ENCODE measurements around the gene DNASE1L2.

DNASE1L2 gene

DNA sequence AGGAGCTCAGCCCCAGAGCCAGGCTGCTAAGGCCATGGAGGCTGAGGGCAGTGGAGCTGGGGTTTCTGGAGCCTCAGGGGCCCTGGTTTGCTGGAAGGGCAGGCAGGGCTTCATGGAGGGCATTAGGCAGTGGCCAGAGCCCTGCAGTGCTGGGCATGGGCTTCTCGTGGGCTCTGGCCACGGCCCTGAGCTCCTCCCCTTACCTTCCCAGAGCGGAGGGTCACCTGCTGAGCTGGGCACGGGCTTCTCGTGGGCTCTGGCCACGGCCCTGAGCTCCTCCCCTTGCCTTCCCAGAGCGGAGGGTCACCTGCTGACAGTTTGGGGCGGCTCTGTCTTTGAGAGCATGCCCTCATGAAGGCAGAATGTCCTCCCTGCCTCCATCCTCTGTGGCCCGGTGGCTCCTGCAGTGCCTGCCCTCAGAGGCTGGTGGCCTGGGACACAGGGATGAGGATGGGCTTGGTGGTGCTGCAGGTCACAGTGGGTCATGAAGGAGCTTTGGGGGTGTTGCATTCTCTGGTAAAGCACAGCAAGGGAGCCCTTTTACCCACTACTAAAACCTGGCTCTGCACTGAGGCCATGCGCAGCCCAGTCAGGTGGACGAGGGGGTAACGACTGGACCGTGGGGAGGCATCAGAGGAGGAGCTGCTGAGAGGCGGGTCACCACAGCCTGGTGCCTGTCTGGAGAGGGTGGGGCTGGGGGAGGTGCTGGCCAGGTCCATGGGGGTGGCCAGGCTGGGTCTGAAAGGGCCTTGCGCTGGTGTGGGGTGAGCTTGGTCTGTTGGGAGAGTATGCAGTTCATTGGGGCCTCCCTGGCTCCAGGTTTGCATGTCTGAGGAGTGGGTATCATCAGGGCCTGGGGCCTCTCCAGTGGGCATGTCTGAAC lies 34.6 kb downstream of the DNASE1L2 start:
- no peak for DNase-seq (ENCODE audit: low read depth)

DNA sequence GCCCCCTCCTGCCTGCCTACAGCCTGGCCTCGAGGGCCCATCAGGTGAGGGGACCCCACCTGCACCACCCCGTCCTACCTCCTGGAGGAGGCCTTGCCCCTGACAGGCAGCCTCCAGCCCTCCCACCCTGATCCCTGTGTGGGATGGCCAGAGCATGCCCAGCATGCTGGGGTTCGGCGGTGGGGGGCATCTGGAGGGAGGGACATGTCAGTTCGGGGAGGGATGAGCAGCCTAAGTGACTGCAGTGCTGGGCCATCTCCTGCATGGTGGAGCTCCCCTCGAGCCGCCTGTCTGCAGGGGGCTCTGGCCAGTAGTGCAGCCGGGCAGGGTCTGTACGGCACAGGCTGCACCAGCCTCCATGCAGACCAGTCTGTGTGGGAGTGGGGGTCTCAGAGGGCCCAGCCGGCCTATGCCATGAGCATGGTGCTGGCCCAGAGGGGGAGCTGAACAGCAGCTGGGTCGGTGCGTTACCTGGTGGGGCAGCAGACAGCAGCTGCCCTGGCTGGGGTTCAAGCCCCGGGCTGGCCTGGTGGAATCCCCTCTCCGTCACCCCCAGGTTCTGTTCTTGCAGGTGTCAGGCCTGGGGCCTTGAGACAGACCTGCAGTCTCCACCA lies 35.7 kb downstream of the DNASE1L2 start:
- no peak for DNase-seq (ENCODE audit: low read depth)

DNA sequence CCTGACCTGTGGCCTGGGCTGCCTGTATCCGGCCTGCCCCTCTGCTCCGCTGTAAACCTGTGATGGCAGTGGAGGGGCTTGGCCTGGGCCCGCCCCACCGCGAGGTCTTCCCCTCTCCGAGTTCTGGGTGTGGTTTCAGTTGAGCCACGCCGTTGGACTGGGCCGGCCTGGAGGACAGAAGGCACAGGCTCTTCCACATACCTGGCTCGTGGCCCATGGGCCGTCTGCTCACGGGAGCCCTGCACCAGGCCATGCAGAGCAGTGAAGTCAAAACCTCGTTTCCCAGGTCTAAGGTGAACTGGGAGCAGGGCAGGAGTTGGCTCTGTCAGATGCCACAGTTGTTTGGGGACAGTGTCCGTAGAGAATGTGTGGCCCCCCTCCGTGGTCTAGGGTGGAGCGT lies 37.2 kb downstream of the DNASE1L2 start:
- no peak for DNase-seq (ENCODE audit: low read depth)

DNA sequence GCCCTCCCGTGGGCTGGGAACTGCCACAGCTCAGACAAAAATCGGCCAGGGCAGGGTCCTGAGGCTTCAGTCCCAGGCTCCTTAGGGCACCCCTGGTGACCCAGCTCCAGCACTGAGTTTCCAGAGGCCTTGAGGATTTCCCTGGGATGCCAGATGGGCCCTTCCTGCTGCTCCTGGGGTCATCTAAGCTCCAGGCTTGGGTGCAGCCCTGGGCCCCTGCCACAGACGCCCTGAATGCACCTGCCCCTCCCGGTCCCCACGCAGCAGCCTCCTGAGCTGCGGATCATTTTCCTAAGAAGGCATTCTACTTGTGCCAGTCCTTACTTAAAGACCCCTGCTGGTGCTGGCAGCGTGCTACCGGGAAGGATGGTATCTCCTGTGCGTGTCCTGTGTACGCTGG lies 37.7 kb downstream of the DNASE1L2 start:
- DNase-seq (ENCODE audit: low read depth), result no peak

DNA sequence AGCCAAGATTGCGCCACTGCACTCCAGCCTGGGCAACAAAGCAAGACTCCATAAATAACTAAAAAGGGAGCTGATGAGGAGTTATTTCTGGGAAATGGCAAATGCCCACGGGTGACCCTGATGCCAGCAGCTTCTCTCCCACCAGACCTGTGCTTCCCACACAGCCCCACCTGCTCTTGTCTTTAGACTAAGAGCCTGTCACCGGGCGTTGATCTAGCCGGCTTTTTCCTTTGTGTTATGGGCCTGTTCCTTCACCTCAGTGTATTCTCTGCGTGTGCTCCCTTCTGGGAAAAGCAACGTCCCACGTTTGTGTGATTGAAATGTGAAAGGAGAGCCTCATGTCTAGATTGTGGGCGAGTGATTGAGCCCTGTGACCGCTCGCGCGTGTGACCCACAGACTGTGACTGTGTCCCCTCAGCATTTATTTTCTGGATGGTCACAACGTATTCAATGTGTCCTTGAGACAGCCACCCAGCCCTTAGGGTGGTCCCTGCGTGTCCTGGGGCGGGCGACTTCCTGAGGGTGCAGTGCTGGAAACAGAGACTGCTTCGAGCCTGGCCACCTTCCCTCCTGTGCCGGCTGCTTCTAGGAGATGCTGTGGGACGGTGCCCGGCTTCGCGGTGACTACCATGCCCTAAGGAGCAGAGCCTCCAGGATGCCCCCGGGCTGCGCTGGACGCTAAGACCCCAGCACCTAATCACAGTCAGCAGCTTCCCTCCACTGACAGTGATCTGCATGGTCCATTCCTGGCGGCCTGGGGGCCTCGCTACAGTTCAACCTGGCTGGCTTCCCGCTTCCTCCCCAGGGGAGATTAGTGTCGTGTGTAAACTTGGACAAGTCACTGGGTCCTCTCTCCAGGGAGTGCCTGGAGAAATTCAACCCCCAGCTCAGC lies 39.5 kb downstream of the DNASE1L2 start:
- DNase-seq (ENCODE audit: low read depth), result no peak

DNA sequence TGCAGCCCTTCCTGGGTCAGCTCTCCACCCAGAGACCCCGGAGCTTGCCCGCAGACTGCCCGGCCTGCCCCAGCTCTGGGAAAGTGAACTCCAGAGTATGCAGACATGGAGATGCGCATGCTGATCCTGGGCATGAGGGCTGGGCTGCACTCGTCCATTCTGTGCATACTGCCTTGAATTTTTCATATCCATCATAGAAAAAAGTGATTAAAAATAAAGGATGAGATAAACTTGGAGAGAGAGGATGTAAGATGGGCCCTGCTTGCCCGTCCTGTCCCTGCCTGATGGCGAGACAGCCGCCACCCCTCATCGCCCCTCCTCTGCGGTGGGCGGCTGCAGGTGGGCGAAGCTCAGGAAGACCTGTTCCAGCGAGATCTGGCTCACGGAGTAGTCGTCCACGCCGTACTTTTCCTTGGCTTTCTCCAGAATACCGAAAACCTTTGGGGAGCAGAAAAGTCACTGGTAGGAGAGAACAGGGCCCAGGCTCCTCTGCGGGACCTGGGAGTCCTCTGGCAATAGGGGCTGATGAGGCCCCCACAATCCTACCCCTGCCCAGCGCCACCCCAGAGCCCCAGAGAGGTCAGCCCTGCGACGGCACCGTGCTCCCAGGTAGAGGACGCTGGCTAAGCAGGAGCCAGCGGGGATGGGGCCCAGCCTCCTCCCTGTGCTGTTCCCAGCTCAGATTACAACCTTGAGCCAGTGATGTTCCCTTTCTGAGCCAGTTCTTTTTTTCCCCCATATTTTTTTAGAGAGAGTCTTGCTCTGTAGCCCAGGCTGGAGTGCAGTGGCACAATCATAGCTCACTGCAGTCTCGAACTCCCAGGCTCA lies 40.3 kb downstream of the DNASE1L2 start:
- DNase-seq (ENCODE audit: low read depth), result no peak

DNA sequence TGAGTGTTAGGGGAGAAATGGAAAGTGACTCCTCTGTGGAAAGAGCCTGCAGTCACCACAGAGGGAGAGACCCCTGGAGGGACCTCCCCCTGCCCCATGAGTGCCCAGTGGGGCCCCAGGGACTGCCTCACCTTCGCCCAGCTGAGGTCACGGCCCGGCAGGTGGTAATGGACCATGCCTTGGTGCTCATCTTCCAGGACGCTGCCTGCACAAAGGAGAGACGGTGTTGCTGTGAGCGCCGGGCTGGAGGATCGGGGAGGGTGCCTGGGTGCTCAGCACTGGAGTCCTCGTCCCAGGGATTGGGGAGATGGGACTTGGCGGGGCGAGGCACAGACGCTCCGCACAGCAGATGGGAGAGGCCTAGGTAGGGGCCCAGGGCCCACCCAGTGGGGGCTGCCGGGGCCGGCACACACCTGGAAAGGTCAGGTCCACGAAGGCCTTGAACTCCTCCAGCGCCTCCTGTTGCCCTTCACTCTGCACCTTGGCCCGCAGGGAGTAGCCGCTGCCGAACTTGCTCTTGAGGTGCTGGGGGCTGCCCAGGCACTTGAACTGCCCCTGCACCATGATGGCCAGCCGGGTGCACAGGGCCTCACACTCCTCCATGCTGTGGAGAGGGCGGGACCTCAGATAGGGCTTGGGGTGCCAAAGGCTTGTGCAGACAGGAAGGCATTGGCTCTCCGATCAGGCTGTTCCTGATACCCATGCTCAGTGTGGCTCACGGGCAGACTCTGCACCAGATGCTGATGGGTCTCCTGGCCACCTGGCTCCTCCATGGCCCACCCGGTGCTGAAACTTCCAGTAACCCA lies 41.4 kb downstream of the DNASE1L2 start:
- no peak for DNase-seq (ENCODE audit: low read depth)

DNA sequence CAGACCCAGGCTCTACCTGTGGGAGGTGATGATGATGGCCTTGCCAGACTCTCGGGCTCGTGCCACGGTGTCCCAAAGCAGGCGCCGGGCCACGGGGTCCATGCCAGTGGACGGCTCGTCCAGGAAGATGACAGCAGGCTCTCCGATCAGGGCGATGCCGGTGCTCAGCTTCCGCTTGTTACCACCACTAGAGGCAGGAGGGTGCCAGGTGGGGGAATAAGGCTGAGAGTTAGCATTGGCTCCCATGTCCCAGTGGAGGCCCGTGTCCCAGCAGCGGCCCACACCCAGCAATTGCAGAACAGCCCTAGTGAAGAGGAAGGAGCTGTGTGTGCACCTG lies 42.0 kb downstream of the DNASE1L2 start:
- no peak for DNase-seq (ENCODE audit: low read depth)

DNA sequence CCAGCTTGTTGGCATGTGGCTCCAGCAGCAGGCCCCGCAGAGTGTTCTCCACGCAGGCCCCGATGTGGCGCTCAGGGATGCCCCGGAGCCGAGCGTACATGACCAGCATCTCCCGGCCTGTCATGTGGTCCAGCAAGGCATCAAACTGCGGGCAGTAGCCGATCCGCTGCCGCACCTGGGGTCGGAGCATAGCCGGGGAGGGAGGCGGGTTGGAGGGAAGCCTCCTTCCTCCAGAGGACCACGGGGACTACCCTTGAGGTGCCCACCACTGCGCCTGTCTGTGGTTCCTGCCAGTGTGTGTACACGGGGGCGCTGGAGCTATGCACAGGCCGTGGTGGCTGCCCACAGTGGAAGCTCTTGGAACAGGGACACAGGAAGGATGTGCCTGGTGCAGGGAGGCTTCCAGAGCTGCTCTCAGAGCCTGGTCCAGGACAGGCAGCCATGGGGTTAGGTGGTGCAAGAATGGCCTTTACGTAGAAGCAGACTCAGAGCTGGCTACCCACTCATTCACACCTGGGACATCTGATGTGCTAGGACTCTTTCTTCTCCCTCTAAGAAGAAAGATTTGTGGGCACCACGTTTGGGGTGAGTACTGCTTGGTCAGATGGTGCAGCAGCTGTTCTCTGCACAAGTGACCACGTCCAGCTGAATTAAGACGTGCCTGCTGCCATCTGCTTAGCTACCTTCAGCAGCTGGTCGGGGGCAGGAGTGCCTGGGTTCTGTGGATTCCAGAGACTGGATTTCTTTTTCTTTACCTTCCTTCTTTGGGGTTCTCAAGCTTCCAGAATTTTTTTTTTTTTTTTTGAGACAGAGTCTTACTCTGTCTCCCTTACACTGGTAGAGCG lies 42.9 kb downstream of the DNASE1L2 start:
- no peak for DNase-seq (ENCODE audit: low read depth)

DNA sequence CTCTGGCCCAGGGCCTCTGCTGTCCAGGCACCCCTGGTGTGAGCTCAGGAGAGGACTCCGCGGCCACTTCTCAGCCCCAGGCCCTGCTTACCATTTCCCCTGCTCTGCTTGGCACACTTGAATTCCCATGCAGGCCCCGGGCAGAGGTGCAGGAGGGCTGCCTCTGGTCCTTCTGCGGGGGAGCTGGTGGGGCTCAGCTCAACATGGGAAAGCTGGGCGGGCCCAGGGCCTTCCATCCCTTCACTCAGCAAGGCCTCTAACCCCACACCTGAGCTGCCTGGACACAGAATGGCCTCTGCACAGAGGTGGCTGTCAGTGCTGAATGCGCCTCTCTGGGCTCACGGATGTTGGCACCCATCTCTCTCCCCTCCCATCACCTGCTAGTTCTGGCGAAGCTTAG lies 44.2 kb downstream of the DNASE1L2 start:
- no peak for DNase-seq (ENCODE audit: low read depth)

DNA sequence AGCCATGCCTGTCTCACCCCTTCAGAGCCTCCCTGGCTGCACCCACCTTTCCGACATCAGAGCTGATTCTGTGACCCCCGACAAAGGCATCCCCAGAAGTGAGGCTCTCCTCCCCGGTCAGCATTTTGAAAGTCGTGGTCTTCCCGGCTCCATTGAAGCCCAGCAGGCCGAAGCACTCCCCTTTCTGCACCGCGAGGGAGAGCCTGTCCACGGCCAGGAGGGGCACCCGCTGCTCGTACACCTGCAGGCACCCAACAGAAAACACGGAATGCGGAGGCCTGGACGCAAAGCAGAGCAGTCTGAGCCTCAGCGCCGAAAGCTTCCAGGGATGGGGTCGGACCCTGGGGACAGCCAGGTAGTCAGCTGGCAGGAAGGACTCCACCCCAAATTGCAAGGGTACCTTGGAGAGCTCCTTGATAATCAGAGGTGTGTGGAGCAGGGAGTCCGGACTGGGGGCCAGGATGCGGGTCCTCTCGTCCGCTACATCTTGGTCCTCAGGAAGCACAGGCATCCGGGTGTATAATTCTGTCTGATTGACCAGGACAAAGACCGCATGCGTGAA lies 44.8 kb downstream of the DNASE1L2 start:
- no peak for DNase-seq (ENCODE audit: low read depth)

DNA sequence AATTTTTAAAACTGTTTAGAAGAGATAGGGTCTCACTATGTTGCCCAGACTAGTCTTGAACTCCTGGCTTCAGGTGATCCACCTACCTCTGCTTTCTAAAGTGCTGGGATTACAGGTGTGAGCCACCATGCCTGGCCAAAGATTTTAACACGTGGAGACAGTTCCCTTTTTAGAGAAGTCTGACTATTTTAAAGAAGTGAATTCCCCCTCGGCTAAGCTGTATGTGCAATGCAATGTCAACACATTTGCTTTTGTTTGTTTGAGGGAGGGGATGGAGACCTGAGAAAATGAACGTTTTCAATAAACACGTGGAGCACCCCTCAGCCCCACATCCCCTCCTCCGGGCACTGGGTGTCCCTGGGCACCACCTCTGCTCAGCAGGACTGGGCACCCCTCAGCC lies 46.0 kb downstream of the DNASE1L2 start:
- DNase-seq (ENCODE audit: low read depth), result no peak

DNA sequence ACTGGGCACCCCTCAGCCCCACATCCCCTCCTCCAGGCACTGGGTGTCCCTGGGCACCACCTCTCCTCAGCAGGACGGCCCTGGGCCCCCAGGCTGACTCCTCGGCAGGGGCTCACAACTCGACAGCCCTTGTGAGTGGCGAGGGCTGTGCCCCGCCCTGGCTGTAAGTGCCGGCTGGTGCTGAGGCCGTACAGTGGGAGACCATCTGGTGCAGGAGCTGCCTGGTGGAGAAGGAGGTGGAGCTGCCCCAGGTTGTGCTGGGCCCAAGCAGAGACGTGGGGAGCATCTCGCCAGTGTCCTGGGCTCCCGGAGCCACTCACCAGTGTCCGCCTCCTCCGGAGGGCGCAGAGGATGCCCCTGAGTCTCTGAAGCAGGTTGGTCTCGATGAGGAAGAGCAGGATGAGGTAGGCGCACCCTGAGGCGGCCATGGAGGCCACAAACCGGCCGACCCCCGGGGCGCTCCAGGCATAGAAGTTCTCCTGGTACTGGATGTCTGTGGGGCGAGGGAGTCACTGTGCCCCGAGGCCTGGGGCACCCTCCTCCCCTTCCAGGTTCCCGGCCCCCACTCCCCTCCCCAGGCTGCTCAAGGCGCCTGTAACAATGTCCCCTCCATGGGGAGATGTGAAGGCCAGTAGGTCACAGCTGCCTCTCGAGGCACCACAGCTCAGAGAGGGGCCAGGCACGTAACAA lies 46.8 kb downstream of the DNASE1L2 start:
- DNase-seq (ENCODE audit: low read depth), result no peak

DNA sequence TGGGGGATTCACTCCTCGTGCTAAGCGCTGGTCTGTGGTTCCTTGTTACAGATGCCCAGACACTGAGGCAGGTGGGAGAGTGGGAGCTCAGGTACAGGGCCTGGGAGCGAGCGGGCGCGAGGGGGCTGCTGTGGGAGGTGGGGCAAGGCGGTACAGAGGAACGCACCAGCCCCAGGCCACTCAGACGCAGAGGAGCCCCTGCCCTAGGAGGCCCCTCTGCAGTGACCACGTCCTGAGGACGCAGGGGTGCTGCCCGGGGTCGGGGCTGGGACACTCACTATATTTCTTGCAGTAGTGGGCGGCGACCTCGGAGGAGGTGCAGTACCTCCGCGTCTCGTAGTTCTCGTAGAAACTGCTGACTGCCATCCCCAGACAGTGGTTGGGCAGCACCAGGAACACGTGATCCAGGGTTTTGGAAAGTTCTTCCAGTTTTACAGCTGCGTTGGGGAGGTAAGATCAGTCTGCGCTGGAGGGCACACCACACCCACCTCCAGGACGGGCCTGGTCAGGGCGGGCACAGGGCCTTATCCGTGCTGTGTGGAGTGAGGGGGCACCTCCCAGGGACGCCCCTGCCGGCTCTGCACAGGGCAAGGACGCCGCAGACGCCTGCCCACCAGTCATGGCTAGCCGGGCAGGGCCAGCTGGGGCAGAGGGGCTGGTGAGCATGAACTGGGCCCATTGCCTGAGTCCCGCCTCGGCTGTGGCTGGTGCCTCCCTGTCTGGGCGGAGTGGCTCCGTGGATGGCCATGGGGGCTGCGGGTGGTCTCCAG lies 47.9 kb downstream of the DNASE1L2 start:
- no peak for DNase-seq (ENCODE audit: low read depth)

DNA sequence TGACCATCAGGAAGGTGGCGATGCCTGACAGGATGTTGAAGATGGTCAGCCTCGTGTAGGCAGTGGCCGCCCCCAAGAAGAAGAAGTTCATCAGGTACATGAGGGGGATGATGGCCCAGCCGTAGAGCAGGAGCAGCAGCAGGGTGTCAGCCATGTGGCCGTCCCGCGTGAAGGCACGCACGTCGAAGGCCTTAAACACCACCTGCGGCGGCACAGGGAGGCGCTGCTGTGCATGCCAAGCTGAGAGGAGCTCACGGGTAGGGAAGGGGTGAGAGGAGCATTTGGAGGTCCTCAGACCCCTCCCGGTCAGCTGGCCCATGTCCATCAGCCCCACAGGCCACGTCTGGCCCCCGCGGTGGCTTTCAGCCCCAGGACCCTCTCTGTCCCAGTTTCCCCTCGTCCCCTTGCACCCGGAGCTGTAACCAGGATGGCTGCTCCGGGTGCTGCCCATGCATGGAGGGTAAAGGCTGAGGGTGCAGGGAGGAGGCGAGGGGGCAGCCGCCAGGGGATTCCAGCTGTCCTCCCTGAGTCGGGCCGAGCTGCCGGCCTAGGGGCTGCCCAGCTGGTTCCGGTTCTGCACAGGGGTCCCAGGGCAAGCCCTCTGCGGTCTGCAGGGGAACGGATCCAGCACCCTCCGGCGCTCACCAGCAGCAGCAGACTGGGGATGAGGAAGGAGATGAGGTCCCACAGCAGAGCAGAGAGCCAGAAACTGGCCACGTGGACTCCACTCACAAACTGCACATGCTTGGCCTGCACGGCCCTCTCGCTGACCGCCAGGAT lies 48.7 kb downstream of the DNASE1L2 start:
- no peak for DNase-seq (ENCODE audit: low read depth)

DNA sequence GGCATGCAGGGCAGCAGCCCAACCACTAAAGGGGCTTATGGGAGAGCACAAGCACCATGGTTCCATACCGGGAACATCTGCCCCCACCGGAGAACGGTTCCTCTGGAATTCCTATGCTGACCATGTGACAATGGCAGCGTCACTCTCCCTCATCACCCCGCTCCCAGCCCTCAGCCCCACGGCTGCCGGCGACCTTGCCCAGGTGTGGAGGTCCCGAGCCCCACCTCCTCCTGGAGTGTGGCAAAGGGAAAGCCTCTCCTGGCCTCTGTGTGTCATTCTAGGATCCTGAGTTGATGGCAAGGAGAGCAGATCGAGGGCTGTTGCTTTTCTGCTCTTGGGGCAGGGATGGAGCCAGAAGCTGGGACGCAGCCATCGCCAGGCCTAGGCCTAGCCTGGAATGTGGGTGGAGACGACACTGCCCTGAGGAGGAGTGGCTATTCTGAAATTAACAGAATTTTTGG lies 49.5 kb downstream of the DNASE1L2 start:
- DNase-seq (ENCODE audit: low read depth), result no peak

DNA sequence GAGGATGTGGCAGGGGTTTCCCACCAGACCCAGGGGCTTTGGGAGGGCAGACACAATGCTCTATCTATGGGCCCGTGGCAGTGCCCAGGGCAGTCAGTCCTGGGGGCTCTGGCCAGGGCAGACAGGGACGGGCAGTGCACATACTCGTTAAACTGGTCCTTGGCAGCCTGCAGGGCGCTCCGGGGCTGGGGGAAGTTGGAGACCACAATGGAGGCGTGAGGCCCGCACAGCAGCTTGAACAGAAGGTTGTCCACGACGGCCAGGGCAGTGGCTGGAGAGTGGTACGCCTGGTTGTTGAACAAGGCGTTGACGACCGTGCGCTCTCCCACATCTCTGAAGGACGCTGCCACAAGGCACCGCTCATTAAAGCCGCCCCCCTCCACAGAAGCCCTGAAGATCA lies 50.3 kb downstream of the DNASE1L2 start:
- DNase-seq (ENCODE audit: low read depth), result no peak
